GM18873 (cell line): ENCODE results near the gene MTHFD2L.
"Not testable (repeated sequence)": the region's sequence is repeated elsewhere in the genome, so short reads cannot be mapped to it uniquely, and the experiment has no call there.

ENCODE experiments used
- ATAC-seq: cut with Tn5 transposase; IDR thresholded peaks from one replicate; pipeline ENCODE4 v1.9.1; 2021; ENCODE audit warnings: mild to moderate bottlenecking, moderate library complexity, moderate number of reproducible peaks; ENCODE audit not compliant: unreplicated experiment, low FRiP score

Gene MTHFD2L

DNA sequence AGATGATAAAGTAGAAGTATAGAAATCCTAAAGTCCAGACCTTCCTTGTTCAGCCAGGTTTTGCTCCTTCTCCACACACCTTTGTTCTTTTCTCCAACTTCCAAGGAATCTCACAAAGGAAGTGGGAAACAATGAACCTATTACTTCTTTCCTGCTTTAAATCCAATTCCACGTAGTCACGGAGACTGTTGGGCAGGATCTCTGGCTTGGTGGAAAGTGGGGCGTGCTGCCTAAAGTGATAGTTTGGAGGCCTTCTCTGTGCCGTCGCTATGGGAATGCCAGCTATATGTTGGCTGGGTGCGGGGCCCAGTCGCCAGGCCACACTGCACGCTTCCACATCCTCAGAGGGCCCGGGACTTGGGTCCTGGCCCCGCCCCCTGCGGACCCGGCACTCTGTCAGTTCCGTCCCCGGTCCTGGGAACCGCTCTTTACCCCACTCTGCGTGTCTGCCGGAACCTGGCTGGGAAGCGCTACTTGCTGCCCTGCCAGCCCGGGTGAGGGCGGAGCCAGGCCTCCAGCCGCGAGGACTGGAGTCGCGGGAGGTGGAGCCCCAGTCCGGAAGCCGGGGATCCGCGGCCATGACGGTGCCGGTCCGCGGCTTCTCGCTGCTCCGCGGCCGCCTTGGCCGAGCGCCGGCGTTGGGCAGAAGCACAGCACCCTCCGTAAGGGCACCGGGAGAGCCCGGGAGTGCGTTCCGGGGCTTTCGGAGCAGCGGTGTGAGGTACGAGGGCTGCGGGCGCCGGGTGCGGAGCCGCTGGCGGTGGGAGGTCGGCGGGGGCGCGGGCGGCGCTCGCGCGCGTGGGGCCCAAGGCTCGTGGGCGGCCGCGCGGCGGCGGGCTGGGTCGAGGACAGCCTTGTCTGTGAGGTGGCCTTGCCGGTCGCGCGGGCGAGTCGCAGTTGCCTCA, at the start of gene MTHFD2L:
MTHFD2L (plus strand) TSS at position 558 of the 905 bp plus-strand sequence; CDS start at position 579, 21 bp downstream.
- peak; percentile 95 for ATAC-seq

DNA sequence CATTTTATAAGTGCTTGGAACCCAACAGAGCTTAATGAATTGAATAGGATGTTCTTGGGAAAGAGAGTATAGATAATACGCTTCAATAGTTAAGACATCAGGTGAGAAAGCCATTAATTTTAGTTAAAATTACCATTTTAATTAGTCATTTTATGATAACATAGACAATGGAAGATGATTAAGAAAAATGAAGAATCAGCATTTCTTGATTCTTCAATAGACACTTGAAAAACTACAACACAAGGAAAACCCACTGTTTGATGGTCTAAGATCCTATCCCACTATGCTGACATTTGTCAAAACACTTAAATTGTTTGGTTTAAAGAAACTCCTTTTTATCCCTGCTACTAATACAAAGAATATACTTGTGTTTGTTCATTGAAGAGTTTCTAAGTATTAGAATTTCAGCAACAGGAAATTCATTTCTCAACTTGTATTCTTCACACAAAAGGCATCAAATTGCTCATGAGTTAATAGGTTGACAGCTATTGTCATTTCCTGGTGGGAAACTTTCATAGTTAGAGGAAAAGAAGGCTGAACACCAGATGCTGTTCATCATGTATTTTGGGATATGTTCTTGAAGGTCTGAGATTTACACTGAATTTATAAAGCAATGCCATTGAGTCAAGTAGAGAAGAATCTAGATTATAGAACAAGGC, 49.3 kb upstream of the MTHFD2L start:
- no peak for ATAC-seq

DNA sequence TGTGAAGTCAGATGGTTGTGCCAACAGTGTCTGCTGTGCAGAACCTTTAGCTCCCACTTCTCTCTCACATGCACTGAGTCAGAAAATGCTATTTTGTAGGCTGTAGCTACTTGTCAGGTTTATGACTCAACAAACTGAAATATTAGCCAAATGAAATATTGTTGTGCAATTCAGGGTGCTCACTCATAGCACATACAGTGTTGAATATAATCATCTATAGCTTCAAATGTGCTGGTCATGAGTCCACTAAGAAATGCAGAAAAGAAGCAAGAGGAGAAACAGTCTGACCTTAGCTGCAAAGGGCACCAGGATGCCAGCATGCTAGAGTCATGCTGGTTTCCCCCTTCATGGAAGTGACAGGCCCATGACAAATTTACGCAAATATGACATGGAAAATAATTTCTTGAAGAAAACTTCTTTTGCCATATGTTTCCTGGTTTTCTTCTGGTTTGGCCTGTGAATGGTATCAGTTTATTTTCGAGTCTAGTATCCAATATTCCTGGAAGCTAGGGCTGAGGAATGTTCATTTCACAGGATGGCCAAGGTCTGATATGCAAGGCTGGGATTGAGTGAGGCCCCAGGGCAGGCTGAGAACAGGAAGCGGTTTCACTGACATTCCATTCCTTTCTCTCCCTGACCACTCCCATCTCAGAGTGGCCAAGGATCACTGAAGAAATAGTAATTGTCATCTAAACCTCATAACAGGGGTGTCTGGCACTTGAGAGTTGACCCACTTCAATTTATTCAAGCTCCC, 48.6 kb upstream of the MTHFD2L start:
- no peak for ATAC-seq

DNA sequence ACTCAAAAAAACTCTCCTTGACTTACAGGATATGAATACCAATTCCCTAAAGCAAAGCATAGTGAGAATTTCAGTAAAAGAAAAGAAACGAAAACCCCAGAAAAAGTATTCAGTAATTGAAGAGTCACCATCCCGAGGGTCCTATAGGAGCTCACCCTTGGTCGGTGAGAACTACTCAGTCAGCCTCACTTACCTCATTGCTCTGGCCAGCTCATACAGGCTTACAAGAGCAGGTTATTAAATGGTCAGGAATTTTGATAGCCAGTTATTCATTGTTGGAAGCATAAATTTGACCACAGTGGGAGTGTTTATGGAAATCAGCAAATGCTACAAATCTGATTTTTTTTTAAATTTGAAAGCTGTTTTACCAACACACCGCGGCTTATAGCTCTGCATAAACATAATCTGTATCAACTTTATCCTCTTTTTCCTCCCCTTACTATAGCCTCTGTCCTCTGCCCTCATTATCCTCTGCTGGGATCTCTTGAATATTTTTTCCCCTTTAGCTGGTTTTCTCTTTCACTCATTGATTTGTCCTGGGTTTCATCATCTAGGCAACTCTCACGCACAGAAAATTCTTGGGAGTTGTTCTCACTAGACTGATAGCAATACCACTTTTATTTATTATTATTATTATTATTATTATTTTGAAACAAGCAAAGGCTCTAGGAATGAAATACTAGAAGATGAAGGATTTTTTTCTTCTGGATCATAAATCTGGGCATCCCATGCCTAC, 47.9 kb upstream of the MTHFD2L start:
- ATAC-seq: no peak

DNA sequence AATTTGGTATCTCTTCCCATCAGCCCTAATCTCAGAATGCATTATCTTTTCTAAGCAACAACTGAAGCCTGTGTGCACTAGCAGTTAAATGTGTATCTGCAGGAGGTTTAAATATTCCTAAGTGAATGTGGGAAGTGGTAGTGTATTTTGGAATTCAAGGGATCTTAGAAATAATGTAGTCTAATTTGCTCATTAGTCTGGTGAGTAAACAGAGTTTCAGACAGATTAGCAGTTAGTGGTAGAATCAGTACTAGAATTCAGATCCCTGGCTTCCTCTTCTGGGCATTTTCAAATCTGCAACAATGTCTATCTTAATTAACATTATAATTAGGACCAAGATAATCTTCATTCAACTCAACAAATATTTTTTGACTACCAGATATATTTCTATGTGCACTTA, 47.2 kb upstream of the MTHFD2L start:
- ATAC-seq: no peak

DNA sequence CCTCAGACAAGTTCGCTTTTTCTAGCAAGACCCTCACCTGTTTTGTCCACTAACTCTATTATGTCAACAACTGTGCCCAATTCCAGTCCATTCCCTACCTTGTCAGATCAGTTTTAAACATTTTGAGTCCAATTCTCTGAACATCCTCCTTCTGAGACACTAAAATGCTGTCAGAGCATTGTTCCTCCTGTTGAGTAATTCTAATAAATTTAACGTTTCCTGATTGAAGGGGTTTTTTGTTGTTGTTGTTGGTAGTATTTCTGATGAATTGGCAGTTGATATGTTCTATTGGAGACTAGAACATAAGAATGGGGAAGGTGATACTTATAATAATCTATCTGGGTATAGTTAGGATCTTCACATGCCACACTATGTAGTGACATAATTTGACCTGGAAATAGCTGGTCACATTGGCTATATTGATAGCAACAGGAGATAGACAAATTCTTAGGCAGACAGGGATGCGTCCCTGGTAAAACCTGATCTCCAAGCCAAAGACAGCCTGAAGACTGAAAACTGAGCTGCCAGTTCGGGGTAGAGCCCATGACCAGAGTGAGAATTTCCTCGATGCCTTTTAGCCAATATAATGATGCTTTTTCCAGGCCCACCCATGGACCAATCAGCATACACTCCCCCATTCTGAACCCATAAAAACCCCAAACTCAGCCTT, 46.5 kb upstream of the MTHFD2L start:
- ATAC-seq: no peak

DNA sequence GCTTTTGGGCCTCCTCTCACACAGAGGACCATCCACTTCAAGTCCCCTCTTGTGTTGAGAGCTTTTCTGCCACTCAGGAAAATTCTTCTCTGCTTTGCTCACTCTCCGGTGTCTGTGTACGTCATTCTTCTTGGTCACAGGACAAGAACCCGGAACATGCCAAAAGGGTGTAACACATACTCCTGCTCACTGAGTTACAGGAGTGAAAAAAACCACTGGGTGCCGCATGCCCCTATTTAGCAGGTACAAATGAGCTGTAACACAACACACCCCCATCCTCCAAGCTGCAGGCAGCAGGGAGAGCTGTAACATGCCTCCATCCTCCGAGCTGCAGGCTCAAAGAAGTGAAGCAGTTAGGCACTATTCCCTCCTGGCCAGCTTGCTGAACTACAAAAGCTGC, 45.9 kb upstream of the MTHFD2L start:
- ATAC-seq: no peak

DNA sequence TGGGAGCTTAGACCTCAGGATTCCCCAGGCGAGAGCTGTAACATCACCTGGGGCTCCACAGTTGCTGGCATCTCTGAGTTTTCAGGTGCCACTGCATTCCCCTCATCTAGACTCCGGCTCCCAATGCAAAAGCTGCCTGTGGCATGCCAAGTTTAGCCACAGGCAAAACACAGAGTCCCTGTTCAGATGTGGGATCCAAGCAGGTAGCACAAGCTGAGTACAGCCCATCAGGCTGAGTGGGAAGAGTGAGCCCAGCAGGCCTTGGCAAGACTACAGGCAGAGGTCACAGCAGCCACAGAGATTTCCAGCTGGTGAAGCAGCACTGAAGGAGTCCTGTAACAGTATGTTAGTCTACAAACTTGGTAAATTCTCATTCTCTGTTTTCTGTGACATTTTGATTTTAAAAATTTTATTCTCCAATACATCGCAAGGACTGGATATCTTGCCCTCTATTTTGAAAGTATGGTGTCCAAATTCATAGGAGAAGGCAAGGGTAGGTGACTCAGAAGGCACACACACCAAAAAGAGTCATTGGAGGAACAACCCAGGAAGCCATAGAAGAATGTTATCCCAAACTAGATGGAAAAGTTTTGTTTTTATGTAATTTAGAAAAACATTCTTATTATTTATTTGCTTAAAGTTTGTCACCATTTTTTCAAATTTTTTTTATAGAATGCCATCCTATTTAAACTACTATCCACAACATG, 45.4 kb upstream of the MTHFD2L start:
- no peak for ATAC-seq

DNA sequence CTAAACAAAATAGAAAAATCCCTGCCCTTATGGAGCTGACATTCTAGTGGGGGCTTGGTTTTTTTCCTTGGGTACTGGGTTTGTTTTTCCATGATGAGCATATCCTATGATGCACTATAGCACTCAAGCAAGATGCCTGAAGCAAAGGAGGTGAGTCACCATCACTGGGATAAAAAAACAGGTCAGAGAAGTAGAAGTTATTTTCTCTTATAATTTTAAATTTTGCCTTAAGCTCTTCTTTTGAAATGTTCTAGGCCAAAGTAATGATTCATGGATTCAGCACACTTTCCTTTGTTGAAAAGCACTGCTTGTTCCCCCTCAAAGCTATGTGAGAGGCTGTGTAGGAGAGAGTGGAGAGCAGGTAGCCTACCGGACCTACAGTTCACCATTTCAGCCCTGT, 43.7 kb upstream of the MTHFD2L start:
- ATAC-seq: no peak

DNA sequence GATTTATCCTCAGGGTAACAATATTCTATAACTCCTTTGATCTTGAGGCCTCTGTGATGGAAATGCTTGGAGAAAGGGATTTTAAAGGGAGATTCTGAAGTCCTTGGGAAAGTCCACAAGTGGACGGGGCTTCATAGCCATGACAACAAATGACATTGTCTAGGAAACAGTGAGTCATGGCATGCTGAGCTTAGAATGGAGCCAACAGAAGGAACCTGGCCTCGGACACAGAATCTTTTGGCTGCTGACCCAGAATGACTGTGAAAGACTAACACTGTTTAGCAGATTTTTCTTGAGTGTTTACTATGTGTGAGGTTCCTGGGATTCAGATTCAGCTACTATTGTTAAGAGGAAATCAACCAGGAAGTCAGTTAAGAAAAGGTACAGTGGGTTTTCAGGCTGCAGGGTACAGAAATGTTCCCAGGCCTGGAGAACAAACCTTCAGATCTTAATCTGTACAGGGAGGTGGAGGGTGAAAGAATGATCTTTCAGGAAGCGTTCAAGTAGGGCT, 40.8 kb upstream of the MTHFD2L start:
- ATAC-seq: no peak

DNA sequence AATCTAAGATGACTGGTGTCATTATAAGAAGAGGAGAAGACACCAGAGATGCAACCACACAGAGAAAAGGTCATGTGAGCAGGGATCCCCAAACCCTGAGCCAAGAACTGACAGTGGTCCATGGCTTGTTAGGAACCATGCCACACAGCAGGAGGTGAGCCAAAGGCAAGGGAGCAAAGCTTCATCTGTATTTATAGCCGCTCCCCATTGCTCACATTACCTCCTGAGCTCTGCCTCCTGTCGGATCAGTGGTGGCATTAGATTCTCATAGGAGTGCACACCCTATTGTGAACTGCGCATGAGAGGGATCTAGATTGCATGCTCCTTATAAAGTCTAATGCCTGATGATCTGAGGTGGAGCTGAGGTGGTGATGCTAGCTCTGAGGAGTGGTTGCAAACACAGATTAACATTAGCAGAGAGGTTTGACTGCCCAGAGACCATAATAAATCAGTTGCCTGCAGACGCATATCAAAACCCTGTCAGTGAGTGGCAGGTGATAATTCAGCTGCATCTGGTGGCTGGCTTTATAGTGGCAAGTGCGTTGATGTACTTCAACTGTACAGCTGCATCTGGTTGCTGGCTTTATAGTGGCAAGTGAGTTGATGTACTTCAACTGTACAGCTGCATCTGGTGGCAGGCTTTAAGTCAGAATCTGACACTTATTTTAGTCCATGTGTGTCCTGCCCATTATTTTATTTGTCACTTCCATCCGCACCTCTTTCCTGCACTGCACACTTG, 39.1 kb upstream of the MTHFD2L start:
- no peak for ATAC-seq

DNA sequence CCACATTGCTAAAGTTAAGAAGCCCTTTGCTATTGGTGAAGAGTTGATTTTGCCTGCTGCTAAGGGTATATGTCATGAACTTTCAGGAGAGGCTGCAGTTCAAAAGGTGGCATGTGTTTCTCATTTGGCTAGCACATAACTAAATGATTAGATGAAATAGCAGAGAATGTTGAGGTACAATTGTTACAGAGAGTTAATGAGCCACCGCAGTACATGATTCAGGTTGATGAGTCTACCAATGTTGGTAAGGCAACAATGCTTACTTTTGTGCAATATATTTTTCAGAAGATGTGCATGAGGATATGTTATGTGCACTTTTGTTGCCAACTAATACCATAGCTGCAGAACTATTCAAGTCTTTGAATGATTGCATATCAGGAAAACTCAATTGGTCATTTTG, 37.8 kb upstream of the MTHFD2L start:
- ATAC-seq: no peak

DNA sequence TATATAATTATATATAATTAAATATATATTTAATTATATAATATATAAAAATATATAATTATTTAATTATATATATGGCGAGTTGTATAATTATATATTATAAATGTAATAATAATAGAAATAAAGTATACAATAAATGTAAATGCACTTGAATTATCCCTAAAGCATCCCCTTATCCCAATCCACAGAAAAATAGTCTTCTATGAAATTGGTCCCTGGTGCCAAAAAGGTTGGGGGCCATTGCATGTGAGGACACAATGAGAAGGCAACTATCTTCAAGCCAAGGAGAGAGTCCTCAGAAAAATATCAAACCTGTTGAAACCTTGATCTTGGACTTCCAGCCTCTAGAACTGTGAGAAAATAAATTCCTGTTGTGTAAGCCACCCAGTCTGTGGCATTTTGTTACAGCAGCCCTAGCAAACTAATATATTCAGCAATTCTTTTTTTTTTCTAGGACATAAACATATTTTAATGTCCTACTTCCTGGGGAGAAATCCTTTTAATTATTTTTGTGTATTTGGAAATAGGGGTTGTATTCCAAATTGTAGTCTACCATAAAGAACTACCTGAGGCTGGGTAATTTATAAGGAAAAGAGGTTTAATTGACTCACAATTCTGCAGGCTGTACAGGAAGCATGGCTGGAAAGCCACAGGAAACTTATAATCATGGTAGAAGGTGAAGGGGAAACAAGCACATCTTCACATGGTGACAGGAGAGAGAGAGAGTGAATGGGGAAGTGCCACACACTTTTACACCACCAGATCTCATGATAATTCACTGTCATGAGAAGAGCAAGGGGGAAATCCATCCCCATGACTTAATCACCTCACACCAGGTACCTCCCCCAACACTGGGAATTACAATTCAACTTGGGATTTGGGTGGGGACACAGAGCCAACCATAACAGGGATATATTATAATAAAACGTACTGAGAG, 36.0 kb upstream of the MTHFD2L start:
- no peak for ATAC-seq

DNA sequence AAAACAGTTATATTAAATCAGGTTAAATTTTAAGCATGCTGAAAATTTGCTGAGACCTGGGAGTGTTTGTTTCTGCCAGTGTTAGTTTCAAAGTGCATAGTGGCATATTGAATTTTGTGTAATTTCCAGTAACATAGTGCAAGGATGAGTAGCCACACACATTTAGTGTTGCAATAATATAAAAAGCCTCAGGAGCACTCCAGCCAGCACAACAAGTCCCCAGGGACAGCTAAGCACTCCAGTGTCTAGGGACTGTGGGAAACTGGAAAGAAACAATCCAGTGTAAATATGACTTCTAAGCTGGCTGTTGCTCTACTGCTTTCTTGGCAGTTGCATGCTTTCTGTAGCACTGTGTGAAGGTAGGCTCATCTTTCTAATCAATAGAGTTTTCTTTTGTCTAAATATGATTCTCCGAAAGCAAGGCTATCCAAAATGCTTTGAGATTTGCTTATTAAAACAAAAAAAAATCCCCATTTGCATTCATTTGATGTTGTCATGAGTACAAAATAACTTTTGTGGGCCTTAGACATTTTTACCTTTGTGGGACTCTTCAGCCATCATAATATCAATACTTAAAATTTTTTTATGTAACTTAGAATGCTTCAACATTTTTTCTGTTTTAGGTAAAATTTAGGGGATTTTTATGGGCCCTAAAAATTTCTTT, 34.7 kb upstream of the MTHFD2L start:
- no peak for ATAC-seq

DNA sequence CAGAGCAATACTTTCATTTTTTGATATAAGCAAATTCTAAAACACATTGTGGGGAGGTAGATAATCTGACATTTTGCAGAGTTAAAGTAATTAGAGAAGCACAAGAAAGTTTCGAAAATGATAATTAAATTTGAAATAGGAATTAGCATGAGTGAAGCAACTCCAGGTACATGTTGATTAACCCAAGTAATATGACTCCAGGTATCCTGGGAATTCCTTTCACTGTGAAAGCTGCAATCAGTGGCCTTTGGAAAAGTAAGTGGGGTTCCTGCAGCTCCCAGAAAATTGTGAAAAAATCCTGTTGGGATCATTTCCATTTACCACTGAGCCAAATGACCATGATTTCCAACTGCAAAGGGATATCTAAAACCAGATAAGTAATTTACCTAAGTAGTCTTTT, 32.9 kb upstream of the MTHFD2L start:
- no peak for ATAC-seq

DNA sequence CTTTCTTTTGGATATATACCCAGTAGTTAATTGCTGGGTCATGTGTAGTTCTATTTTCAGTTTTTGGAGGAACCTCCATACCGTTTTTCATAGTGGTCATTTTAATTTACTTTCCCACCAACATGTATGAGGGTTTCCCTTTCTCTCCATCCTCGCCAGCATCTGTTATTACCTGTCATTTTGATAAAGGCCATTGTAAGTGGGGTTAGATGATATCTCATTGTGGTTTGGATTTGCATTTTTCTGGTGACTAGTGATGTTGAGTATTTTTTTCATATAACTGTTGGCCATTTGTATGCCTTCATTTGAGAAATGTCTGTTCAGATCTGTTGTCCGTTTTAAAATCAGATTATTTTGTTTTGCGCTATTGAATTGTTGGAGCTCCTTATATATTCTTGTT, 30.2 kb upstream of the MTHFD2L start:
- no peak for ATAC-seq

DNA sequence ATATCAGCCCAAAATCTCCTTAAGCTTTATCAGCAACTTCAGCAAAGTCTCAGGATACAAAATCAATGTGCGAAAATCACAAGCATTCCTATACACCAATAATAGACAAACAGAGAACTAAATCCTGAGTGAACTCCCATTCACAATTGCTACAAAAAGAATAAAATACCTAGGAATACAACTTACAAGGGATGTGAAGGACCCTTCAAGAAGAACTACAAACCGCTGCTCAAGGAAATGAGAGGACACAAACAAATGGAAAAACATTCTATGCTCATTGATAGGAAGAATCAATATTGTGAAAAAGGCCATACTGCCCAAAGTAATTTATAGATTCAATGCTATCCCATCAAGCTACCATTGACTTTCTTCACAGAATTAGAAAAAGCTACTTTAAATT, 27.1 kb upstream of the MTHFD2L start:
- not testable (repeated sequence) for ATAC-seq
